PFSK-1 (cell line): ENCODE results near the gene PIGS.

Experiments
- FOXP2 ChIP-seq: optimal IDR thresholded peaks from 2 replicates; pipeline ENCODE3; 2011; ENCODE audit warnings: borderline replicate concordance, control low read depth, inconsistent platforms; ENCODE audit not compliant: insufficient read depth; ENCODE audit errors: extremely low read length, extremely low read depth
- POLR2AphosphoS5 ChIP-seq: IDR thresholded peaks from 2 replicates; pipeline ENCODE4 v1.6.1; 2012; ENCODE audit warnings: low read depth, mild to moderate bottlenecking, control low read depth, low read length, moderate library complexity
- REST ChIP-seq, 2 experiments: IDR thresholded peaks; 2 replicates each; pipeline versions ENCODE4 v1.6.1 to v1.8.0; 2011 to 2012; ENCODE audit warnings: low read depth in 2 of 2, low read length in 2 of 2, control low read depth in 1 of 2, inconsistent platforms in 1 of 2, mild to moderate bottlenecking in 1 of 2, moderate library complexity in 1 of 2; ENCODE audit not compliant: insufficient read depth in 1 of 2
- SIN3A ChIP-seq: IDR thresholded peaks from 2 replicates; pipeline ENCODE4 v1.6.1; 2012; ENCODE audit warnings: mild to moderate bottlenecking, low read length, moderate library complexity, borderline replicate concordance; ENCODE audit not compliant: insufficient read depth
- TAF1 ChIP-seq: IDR thresholded peaks from 2 replicates; pipeline ENCODE4 v1.6.1; 2012; ENCODE audit warnings: low read length, control low read depth, borderline replicate concordance; ENCODE audit not compliant: insufficient read depth

PIGS gene

DNA sequence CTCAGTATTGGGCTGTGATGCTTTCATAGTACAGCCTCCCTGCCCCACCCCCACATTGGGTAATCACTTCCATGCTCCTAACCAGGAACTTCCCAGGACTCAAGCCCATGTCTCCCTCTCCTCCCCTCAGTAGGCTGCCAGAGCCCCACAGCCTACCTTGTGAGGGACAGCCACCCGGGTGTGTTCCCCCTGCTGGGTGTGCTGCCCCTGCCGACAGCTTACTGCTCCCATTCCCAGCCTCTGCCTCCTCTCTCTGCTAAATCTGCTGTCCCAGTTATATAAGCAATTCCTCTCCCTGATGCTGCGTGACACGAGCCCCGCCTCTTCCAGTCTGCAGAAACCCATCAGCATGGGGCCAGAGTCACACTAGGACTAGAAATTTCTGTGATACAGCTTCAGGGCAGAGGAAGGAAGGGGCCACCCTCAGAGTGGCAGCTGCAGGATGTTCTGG lies 42.6 kb upstream of the PIGS start, which contains the start of gene RSKR:
Gene RSKR, minus strand, starts transcription at position 255 of the 451 bp plus-strand sequence. Its CDS starts 24 bp downstream, at position 231.
- TF ChIP-seq REST (IDR thresholded peaks at IDR 0.05; ENCODE audit: insufficient read depth in 1 of 2, low read depth in 2 of 2, low read length in 2 of 2): no peak
- TF ChIP-seq TAF1: no peak
- no peak for TF ChIP-seq FOXP2

GRCh38 chr17:28612936-28613872 lies 41.9 kb upstream of the PIGS start:
- TF ChIP-seq FOXP2 (no peak), POLR2AphosphoS5 (no peak), SIN3A (no peak), TAF1 (no peak), REST (IDR thresholded peaks at IDR 0.05; ENCODE audit: insufficient read depth in 1 of 2, low read depth in 2 of 2, low read length in 2 of 2) (no peak)

DNA sequence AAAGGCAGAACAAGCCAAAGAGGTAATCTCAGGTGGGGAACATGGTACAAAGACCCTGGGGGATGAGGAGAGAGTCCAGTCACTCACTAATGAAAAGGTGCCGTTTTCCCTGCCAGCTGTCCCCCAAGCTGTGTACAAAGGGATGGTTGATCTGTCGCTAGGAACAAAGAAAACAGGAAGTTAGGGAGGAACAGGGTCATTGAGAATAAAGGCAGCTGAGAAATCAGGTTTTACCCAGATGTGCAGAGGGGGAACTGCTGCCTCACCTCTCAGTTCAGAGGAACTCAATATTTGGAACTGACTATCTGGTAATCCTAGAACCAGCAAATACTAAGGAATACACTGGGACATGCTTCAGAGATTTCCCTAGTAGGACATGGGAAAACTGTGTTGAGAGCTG lies 41.2 kb upstream of the PIGS start:
- no peak for TF ChIP-seq REST (IDR thresholded peaks at IDR 0.05; ENCODE audit: insufficient read depth in 1 of 2, low read depth in 2 of 2, low read length in 2 of 2)

DNA sequence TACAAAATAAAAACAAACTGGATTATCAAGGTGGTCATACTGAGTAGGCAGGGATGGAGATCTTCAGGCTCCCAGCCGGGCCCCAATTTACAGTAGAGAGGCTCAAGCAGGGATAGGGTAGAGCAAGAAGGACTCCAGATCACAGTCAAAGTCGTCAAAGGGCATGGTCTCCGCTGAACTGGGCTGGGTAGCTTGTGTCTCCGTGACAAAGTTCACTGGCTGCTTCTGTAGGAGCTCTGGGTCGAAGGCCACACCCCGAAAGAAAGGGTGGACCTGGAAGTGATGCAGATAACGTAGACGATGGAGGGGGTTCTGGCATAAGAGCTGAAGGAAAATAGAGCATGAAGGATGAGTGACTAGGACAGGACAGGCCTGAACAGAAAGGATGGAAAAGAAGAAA lies 39.1 kb upstream of the PIGS start:
- TF ChIP-seq REST (IDR thresholded peaks at IDR 0.05; ENCODE audit: insufficient read depth in 1 of 2, low read depth in 2 of 2, low read length in 2 of 2) (no peak), TAF1 (no peak), SIN3A (no peak), POLR2AphosphoS5 (no peak; the same call in 1 of the 2 replicates), FOXP2 (no peak)
